Endothelial cell of umbilical vein (primary cell): Measurements from ENCODE around the gene TIGD1.

Source experiments
- CTCF ChIP-seq, 2 donors: IDR thresholded peaks; 1 replicate in 1 of 2; 2 replicates in 1 of 2; pipeline ENCODE4 v1.5.1; 2011; ENCODE audit warnings: low read length in 2 of 2, mild to moderate bottlenecking in 2 of 2, moderate library complexity in 2 of 2, control low read depth in 1 of 2, inconsistent platforms in 1 of 2, low read depth in 1 of 2; ENCODE audit not compliant: insufficient read depth in 1 of 2; ENCODE audit errors: extremely low read depth in 1 of 2
- EZH2 ChIP-seq: IDR thresholded peaks from 2 replicates; pipeline ENCODE4 v1.6.1; 2012; ENCODE audit warnings: borderline replicate concordance, low read depth, mild to moderate bottlenecking, moderate library complexity, low read length, inconsistent platforms; ENCODE audit not compliant: severe bottlenecking
- FOS ChIP-seq: IDR thresholded peaks from 2 replicates; pipeline ENCODE4 v1.6.1; 2011; ENCODE audit warnings: mild to moderate bottlenecking, low read length, moderate library complexity, borderline replicate concordance; ENCODE audit not compliant: insufficient read depth
- JUN ChIP-seq: IDR thresholded peaks from 2 replicates; pipeline ENCODE4 v1.6.1; 2011; ENCODE audit warnings: borderline replicate concordance, low read depth; ENCODE audit not compliant: insufficient read length, insufficient read depth
- MAX ChIP-seq: IDR thresholded peaks from 2 replicates; pipeline ENCODE4 v1.6.1; 2011; ENCODE audit not compliant: insufficient read depth, insufficient read length
- POLR2A ChIP-seq: IDR thresholded peaks from 2 replicates; pipeline ENCODE4 v1.6.1; 2012; ENCODE audit warnings: low read depth, mild to moderate bottlenecking, control low read depth, low read length

- TF ChIP-seq FOS = no peak
- no peak for TF ChIP-seq POLR2A
- no peak for TF ChIP-seq EZH2
- no peak for TF ChIP-seq CTCF (IDR thresholded peaks at IDR 0.05; ENCODE audit: extremely low read depth in 1 of 2, insufficient read depth in 1 of 2, low read depth in 1 of 2, low read length in 2 of 2)
- no peak for TF ChIP-seq MAX
- no peak for TF ChIP-seq JUN
These were observed 11.7 kb downstream of the TIGD1 start for GRCh38 chr2:232538671-232539070.
